Activated naive CD4-positive, alpha-beta T cell treated with anti-CD3 and anti-CD28 coated beads, Interleukin-2, amount 50 U/mL, for 16 hours (primary cell): ENCODE results near the gene COL9A3.
"Not testable (repeated sequence)": the region's sequence is repeated elsewhere in the genome, so short reads cannot be mapped to it uniquely, and the experiment has no call there.

Experiments used
- DNase-seq: peaks from one replicate; pipeline ENCODE4 v3.0.0-alpha.2; 2020

Gene COL9A3

DNA sequence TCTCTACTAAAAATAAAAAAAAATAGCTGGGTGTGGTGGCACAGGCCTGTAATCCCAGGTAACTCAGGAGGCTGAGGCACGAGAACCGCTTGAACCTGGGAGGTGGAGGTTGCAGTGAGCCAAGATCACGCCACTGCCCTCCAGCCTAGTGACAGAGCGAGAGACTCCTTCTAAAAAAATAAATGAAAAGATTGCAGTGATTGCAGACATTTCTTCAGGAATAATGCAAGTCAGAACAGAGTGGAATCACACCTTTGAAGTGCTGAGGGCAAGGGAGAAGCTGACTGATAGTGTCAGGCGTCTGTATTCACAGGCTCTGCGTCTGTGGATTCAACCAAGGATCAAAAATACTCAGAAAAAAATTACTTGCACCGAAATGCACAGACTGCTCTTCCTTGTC is 47.4 kb downstream of the COL9A3 start:
- no peak for DNase-seq

DNA sequence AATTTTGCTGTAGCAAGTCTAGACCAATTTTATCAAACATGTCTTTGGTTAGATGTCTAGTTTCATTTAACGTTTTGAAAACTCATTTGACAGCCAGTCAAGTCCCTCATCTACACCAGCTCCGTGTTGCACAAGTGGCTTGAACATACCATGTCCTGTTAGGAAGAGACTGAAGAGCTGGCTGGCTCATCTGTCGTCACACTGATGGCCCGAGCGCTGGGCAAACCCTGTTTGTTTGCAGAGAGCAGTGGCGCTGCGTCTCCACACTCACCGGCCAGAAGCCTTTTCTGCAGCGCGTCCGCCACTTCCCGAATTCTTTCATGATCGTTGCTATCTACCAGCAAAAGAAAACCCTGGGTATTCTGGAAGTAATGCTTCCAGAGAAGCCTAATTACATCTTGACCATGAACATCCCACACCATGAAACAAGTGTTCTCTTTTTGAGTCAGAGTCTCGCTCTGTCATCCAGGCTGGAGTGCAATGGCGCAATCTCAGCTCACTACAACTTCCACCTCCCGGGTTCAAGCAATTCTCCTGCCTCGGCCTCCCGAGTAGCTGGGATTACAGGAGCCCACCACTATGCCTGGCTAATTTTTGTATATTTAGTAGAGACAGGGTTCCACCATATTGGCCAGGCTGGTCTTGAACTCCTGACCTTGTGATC is 55.5 kb downstream of the COL9A3 start:
- no peak for DNase-seq

DNA sequence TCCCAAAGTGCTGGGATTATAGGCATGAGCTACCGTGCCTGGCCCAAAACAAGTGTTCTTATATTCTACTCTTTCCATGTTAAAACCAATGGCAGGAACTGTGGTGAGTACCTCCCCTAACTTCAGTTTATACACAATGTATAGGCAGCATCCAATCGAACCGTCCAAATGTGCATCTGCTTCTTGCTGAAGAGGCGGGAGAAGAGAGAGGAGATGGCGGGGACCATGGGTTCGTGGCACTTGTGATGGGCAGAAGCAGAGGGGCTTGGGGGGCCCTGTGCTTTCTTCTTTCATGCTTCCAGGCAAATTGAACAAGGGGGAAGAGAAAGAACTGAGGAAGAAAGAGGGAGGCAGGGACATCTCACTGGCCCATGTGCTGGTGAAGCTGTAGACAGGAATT is 56.0 kb downstream of the COL9A3 start:
- no peak for DNase-seq

DNA sequence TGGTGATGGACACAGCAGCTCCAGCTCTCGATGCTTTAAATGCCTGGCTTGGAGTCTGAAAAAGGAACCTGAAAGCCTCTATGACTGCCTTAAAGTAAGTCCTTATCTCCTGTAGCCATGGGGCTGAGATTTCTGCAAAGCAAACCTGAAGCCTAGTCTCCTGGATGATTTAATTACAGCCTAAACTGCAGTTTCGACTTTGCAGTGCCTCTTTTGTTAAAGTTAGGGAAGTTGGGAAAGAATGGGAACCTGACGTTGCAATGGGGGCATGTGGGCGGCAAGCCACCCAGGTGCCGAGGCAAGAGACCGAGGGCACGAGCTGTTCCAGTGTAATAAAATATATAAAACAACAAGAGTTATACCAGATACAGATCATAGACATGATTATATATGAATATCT is 56.4 kb downstream of the COL9A3 start:
- DNase-seq, result no peak

DNA sequence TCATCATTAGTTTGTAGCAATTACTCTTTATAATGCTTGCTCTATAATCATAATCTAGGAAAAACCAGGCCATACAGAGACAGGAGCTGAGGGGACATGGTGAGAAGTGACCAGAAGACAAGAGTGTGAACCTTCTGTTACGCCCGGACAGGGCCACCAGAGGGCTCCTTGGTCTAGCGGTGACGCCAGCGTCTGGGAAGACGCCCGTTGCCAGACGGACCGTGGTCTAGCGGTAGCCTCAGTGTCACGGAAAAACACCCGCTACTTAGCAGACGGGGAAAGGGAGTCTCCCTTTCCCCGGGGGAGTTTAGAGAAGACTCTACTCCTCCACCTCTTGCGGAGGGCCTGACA is 56.8 kb downstream of the COL9A3 start:
- DNase-seq, result not testable (repeated sequence)

DNA sequence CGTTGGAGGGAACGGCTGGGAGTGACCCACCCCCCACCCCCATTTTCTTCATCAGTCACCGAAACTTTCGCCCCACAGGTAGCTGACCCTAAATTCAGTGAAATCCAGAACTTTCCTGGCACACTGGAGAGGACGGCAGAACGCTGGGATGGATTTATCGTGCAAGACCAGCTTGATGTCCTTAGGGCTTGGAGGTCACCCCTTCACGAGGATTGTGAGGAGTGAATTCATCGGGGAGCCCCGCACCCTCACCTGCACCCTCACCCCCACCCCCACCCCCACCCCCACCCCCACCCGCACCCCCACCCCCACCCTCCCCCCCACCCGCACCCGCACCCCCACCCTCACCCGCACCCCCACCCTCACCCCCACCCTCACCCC is 58.1 kb downstream of the COL9A3 start:
- DNase-seq, result no peak

DNA sequence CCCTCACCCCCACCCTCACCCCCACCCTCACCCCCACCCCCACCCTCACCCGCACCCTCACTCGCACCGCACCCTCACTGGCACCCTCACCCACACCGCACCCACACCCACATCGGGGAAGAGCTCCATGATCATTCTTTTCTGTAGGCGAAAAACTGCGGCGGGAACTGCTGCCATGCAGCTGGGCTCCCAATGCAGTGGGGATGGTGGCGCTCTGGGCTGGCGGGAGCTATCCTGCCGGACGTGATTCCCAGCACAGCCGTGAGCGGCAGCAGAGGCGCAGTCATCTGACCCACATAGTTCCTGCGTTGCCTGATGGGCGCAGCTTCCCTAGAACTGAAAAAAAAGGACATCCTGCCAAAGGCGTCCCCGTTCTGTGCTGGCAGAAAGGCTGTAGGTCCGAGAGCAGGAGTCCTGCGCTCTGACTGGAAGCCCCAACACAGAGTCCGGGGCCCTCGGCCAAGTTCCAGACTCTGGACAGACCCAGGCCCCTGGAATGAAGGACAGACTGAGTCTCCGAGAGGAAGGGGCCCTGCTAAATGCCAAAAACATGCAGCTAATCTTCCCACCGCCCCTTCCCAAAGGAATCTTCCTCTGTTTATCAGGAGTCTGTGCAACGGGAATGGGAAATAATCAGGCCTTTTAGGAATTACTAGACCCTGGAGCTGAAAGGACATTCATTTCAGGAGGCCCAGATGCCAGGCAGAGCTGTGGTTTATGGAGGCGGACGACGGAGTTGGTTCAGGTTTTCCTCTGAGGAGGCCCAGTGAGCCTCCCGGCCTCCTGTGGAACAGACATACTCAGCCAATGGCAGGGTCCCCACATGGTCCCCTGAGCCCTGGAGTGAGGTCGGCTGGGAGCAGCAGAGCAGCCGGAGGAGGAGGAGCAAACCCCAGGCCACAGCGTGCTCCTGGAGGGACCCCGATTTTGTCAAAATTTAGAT is 58.8 kb downstream of the COL9A3 start:
- DNase-seq, result no peak

DNA sequence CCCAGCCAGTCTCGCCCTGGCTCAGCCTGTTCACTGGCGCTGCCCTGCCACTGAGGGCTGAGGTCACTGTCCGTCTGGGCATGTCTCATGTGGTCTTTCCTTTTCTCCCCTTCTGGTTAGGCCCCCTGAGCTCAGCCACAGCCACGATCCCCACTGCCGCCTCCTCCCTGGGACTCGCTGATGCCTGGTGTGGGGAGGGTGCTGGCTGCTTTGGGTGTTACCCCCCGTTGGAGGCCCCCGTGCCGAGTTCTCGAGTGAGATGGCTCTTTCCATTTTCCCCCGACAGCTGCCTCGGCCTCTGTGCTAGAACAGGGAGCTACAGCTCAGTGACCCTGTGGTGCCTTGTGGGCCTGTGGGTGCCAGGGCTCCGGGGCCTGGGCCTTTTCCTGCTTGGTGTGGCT is 59.7 kb downstream of the COL9A3 start:
- DNase-seq, result no peak

DNA sequence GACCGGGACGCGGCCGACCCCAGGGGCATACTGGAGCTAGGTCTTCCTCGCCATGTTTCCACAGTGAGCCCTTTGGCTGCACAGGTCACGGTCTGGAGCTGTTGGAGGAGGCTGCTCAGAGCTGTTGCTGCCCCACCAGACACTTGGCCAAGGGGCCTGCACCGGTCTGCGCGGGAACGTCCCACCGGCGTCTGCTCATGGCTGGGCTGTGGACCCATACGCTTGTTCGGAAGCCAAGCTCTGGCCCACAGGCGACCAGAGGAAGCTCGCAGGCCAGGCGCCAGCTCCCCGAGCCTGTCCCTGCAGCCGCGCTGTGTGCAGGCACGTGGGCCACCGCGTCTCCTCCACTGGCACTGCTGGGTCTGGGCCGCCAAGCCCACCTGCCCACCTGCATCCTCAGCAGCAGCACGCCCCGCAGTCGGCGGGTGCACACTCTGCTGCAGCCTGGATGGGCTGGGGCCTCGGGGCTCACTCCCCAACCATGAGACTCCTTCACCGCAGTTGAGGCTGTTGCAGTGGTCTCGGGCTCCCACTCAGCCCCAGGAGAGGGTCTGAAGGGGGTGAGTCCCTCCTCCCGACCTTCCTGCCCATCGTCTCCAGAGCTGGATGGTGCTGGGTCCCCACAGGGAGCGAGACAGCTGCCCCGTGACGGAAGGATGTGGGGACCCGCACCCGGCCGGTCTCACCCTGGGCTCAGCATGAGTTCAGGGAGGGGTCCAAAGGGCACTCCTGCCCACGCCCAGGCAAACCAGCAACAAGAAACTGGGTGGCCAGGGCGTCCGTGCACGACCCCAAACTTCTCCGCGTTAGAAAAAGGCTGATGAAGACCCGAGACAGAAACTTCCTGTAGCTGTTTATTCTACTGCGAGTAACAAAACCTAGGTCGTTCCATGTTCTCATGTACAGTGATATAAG is 60.3 kb downstream of the COL9A3 start:
- DNase-seq, result no peak

DNA sequence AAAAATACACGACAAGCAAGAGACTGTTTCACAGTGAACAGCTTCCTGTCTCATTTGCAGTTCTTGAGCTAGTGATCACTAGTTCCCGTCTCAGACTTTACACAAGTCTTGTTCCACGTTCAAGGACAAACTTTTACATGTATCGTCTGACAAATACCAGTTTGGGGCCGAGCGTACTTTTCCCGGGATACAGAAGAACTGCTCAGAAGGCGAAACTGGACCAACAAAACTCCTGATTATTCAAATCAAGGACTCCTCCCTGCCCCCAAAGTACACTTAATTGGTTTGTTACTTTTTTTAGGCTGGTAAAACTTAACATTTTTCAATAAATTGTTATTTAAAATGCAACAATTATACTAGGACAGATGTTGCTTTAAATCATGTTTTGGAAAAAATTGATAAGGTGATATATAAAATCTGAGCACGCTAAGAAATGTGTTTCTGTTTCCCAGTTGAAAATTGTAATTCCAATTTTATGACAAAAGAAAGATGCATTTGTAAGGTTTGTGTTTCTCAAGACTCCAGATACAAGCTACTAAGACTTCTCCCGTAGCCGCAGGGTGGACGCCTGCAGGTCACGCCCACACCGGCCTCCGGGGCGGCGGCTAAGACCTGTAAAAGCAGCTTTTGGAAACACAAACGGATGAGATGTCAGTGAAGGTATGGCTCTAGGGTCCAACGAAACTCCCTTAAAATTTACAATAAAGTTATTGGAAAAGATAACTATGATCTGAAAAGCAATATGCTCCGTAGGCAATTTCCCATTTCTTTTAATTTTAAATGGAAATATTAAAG is 61.6 kb downstream of the COL9A3 start:
- no peak for DNase-seq

DNA sequence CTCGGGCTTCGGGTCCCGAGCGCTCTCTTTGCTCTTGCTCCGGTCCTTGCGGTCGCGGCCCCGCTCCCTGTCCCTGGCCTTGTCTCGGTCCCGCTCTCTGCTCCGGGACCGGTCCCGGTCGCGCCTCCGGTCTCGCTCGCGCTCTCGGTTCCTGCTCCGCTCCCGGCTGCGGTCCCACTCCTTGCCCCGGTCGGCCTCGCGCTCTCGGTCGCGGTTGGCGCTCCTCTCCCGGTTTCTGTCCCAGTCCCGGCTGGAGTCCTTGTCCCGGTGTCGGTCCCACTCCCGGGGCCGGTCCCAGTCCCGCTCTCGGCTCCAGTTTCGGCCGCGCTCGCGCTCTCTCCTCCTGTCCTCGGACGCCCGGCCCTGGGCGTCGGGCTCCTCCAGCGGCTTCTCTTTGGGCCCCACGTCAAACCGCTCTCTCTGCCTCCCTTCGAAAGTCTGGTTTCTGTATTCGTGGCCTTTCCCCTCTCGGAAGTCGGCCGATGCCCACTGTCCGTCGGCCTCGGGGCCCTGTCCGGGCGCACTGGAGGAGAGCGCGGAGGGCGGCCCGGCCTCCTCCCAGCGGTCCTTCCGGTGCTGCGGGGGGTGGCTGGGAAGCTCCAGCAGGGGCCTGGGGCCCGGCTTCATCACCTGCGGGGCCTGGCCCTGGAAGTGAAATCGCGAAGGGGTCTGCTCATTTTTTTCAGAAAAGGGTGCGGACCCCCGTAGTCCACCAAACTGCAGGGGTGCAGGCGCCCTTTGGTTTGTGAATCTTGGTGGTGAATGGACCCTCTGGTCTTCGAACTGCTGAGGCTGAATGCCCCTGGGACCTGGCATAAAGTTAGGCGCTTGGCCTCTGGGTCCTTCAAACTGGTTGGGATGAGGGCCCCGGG is 62.7 kb downstream of the COL9A3 start:
- DNase-seq, result no peak

DNA sequence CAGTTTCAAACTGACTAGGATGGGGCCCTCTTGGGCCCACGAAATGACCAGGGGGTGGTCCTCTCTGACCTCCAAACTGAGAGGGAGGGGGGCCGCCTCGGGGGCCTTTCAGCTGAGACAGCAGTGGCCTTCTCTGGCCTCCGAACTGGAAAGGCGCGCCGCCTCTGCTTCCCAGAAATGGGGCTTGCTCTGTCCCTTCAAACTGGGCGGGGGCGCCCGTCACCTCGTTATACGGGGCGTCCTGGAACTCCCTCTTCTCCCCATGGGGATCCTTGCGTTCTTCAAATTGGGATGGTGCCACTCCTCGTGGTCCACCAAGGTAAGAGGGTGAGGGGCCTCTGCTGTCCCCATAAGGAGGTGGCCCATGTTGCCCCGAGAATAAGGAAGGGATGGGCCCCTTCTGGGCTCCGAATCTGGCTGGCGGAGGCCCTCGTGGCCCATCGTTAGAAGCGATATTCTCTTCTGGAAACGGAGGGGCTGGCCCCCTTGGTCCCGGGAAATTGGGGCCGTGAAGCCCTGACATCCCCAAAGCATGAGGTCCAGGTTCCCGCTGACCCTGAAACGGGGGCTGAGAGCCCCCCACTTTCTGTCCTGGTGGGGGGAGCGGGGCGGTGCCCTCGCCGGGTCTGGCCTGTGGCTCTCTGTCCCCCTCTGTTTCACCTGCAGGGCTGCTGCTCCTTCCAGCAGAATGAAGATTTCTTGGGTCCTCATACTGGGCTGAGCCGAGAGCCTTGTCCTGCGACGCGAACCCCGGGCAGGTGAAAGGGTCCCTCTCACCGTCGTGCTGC is 63.5 kb downstream of the COL9A3 start:
- no peak for DNase-seq

DNA sequence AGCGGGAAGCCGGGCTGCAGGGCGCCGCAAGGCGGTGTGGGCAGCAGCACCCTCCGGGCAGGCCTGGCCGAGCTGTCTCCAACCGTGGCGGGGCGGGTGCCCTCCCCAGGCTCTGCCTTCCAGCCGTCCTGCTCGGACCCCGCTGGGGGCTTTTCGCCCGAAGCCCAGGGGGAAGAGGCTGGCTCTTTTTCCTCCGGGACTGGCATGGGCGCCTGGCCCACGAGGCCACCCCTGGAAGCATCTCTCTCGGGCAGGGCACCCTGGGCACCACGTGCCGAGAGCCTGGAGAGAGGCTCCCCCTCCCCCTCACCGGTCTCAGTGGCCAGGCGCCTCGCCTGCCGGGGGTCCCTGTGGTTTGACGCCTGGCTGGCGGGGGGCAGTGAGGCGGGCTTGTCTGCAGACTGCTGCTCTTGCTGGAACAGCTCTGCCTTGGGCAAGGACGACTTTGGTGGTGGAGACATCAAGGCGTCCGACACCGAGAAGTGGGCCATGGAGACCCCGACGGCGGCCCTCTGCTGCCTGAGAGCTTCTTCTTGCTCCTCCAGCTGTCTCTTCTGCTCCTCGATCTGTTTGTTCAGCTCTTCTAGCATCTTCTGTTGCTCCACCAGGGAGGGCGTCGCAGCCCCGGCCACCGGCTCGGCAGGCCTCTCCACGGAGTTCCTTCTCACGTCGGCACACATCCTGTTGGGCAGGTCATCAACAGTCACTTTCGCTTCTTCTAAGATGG is 64.2 kb downstream of the COL9A3 start:
- DNase-seq, result no peak

DNA sequence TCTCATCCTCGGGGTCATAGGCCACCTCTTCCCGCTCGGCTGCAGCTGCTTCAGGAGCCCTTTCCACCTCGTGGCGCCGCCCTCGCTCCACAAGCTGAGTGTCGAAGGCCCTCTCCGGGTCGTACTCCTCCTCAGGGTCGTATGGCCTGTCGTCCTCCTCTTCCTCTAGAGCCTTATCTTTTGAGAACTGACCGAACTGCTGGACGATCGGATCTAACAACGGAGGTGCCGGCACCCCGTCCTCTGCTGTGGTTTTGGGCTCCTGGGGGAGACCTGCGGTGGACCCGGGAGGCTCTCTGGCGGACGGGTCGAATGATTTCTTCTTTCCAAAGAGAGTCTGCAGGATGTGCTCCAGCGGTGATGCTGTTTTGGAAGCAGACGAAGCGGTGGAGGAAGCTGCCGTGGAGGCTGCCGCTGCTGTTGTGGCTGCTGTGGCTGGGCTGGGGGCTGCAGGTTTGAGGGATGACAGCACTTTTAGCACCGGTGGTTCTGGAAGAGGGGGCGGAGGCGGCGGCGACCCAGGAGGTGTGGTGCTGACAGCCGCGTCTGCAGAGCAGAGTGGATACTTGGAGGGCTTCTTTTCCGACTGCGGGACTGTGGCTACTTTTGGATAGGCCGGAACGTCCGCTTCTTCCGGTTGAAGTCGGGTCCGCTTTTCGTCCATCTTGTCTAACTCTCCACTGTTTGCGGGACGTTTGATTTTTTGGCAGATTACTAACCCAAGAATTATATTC is 65.0 kb downstream of the COL9A3 start:
- no peak for DNase-seq

DNA sequence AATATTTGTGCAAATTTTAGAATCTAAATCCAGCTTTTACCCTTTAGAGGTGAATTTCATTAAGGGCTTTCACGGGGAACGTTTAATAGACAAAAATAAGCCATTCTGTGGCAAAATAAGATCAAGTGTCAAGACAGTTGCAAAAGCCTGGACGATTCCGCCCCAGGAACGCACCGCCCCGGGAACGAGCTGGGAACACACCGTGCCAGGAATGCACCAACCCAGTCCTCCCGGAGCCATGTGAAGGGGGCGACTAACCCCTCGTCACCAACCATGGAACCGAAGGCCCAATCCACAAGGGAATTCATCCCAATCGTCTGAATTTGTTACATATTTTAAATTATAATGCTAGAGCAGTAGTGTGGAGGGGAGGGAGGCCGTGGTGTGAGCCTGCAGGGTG is 65.6 kb downstream of the COL9A3 start:
- no peak for DNase-seq

DNA sequence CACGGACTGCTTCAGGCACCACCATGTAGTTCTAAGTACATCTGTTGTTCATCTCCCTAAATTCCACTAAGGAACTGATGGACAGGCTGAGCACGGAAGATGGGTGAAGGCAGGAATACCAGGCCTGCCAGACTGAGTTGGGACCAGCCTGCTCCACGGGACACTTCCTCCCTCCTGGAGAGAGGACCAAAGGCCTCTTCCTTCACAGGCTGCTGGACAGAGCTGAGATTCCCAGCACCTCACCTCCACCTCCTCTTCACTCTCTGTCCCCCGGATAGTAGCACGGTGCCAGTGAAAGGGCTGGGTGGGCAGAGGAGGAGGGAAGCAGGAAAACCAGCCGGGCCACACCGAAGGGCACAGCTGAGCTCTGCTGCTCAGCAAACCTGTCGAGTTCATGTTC is 67.7 kb downstream of the COL9A3 start:
- no peak for DNase-seq

DNA sequence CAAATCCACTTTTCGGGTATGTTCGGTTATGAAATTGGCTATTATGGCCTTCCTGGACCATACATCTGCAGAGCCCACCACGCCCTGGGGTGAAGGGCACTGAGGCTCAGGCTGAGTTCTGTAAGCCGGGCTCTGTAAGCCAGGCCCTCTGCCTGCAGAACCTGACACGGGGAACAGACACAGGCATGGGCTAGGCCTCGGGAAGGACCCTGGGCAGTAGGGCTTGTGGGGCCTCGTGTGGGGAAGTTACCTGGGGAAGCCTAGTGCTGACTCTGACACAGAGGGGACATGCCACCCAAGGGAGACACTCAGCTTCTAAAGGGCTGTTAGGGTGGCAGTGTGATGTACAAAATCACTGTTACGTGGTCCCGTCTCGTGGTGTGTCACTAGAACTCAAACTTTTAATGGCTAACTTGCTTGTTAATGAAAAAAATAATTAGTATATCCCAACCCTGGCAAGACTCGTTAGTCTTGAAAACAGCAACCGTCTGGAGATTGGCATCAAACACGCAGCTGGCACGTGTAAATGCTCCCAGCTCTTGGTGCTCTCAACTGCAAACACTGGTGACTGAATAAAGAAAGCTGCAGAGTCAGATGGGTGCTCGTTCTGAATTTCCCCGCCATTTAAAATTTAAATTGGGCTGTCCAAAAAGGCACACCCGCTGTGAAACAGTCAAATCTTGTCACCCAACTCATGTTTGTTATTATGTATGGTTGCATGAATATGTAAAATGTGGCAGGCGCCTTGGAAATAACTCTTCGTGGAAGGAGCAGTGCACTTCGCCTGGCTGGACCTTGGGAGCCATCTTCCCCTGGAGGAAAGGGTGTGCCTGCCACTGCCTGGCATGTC is 68.4 kb downstream of the COL9A3 start:
- no peak for DNase-seq
